OCI-LY1 (cell line): ENCODE measurements around the gene TMEM18.

ENCODE experiments used
- EZH2 ChIP-seq: fragments of 200-600 bp; sonication (generic), shearing (Covaris generic); IDR thresholded peaks from 2 replicates; pipeline ENCODE4 v1.8.0; 2017; ENCODE audit warnings: borderline replicate concordance, mixed run types, mild to moderate bottlenecking, antibody characterized with exemption, low read length, moderate library complexity, mixed read lengths
- TF ChIP-seq, protein P1 (sequence below): fragments of 200-600 bp; sonication (generic), shearing (Covaris generic); IDR thresholded peaks from 2 replicates; pipeline ENCODE4 v1.5.1; 2017; ENCODE audit warnings: mild to moderate bottlenecking, antibody characterized with exemption, low read length, moderate library complexity, mixed read lengths

DNA sequence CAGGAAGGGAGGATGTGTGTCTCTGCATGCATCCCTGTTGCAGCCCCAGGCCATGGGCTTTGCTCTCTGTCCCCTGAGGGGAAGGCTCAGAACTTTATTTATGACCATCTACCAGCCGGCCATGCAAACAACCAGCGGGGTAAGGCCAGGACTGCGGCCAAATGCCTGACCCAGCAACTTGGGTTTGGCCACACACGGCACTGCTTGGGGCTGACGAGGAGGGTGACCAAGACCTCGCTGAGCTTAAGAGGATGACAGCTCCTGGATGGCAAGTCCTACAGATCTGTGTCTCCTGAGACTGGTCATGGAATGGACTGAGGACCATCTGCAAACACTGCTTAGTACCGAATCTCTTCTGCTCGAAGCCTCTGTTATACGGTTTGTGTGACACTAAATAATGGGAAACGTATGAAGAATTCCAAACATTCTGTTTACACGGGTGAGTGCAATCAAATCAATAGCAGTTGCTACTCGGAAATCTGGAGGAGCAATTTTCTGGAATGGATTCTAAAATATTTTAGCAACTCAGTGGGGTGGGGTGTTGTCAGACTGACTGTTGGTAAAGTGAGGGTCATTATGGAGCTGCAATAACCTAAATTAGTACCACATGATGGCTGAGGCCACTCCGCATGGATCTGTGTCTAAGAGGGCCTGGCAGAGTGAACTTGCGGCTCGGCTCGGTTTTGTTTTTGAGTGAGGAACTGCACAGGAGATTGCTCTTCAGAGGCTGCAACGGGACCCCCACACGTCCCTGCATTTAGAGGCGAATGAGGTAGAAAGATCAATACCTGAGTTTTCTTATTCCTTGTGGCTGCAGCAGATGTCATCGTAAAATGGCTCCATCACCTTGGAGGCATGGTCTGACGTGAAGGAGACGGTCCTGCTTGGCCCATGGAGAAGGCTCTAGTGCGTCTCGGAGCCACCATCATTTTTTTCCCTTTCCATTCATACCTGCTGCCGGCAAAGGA, 26.6 kb downstream of the TMEM18 start:
- TF ChIP-seq, protein P1, sequence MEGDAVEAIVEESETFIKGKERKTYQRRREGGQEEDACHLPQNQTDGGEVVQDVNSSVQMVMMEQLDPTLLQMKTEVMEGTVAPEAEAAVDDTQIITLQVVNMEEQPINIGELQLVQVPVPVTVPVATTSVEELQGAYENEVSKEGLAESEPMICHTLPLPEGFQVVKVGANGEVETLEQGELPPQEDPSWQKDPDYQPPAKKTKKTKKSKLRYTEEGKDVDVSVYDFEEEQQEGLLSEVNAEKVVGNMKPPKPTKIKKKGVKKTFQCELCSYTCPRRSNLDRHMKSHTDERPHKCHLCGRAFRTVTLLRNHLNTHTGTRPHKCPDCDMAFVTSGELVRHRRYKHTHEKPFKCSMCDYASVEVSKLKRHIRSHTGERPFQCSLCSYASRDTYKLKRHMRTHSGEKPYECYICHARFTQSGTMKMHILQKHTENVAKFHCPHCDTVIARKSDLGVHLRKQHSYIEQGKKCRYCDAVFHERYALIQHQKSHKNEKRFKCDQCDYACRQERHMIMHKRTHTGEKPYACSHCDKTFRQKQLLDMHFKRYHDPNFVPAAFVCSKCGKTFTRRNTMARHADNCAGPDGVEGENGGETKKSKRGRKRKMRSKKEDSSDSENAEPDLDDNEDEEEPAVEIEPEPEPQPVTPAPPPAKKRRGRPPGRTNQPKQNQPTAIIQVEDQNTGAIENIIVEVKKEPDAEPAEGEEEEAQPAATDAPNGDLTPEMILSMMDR, result no peak
- no peak for TF ChIP-seq EZH2
